Stimulated activated naive CD8-positive, alpha-beta T cell treated with anti-CD3 and anti-CD28 coated beads, Interleukin-15, amount 100 ng/mL, for 72 hours (primary cell): ENCODE results near the gene TENM4.

Source experiments
- ATAC-seq: fragments of 150-1000 bp; cut with Tn5 transposase; 2 replicates; pipeline ENCODE4 v1.10.0; 2021; ENCODE audit warnings: mild to moderate bottlenecking, moderate library complexity
- DNase-seq, 2 donors: peaks; one replicate each; pipeline ENCODE4 v3.0.0; 2021 to 2022
- H3K27ac Mint-ChIP-seq, 2 donors: one replicate each; pipeline ENCODE4 v1.8.0; 2022; ENCODE audit warnings: mild to moderate bottlenecking in 2 of 2, mixed read lengths in 2 of 2, moderate library complexity in 2 of 2
- H3K27me3 Mint-ChIP-seq: one replicate; pipeline ENCODE4 v1.8.0; 2022; ENCODE audit warnings: mixed read lengths
- H3K4me1 Mint-ChIP-seq: one replicate; pipeline ENCODE4 v1.8.0; 2022; ENCODE audit warnings: mild to moderate bottlenecking, mixed read lengths
- H3K4me3 Mint-ChIP-seq, 2 donors: one replicate each; pipeline ENCODE4 v1.8.0; 2022; ENCODE audit warnings: mild to moderate bottlenecking in 2 of 2, mixed read lengths in 2 of 2, moderate library complexity in 1 of 2
- H3K9me3 Mint-ChIP-seq, 2 donors: one replicate each; pipeline ENCODE4 v1.8.0; 2022; ENCODE audit warnings: mixed read lengths in 2 of 2

Gene TENM4

DNA sequence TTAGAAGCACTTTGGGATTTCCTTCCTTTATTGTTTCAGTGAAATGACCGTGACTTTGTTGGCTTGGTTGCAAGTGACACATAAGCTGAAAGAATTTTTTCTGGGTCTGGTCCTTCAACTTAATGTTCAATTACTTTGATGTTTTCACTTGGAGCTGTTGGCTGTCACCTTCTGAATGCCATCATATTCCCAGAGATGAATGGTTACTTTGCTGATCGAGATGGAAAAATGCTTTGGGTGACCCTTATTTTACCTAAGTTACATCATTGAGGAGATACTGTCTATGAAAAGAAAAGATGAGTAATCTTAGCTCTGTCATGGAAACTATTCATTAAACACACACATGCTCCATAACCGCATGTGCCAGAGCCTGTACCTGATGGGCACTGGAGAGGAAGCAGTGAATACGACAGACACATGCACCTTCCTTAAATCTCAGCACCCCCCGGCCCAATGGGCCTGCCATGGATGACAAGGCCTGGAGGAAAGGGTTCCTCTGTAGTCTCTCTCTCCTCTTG, 76.9 kb downstream of the TENM4 start:
- Mint-ChIP-seq H3K9me3 (no peaks in the 10 kb centered on the region), H3K4me1 (no peaks in the 10 kb centered on the region), H3K27ac (no peak overlapping the region), H3K4me3 (no peak overlapping the region), H3K27me3 (no peaks in the 10 kb centered on the region)
- DNase-seq (no peak), ATAC-seq (no peak)

GRCh38 chr11:79363256-79363655, 77.6 kb downstream of the TENM4 start:
- no peak for DNase-seq
- Mint-ChIP-seq H3K27ac (no peak overlapping the region), H3K4me1 (no peaks in the 10 kb centered on the region), H3K4me3 (no peak overlapping the region), H3K27me3 (no peaks in the 10 kb centered on the region), H3K9me3 (no peaks in the 10 kb centered on the region)
- ATAC-seq, result no peak

DNA sequence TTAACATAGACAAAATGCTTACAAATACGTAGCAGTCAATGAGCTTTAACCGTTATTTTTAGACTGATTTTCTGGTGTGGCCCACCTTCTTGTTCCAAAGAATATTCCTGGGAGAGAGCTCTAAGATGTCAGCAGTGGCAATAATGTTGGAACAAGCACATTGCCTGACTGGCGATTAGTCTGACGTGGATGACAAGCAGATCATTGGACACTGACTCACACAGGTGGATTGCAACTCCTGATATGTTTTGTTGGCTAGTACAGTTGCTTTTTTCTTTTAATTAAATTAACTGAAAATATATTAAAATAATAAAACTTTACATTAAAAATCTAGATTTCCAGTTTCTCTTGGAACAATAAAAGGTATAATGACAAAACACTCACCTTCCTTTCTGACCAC, 78.0 kb downstream of the TENM4 start:
- Mint-ChIP-seq H3K4me1 (no peaks in the 10 kb centered on the region), H3K4me3 (no peak overlapping the region), H3K27ac (no peak overlapping the region), H3K27me3 (no peaks in the 10 kb centered on the region), H3K9me3 (no peaks in the 10 kb centered on the region)
- ATAC-seq (no peak), DNase-seq (no peak)

DNA sequence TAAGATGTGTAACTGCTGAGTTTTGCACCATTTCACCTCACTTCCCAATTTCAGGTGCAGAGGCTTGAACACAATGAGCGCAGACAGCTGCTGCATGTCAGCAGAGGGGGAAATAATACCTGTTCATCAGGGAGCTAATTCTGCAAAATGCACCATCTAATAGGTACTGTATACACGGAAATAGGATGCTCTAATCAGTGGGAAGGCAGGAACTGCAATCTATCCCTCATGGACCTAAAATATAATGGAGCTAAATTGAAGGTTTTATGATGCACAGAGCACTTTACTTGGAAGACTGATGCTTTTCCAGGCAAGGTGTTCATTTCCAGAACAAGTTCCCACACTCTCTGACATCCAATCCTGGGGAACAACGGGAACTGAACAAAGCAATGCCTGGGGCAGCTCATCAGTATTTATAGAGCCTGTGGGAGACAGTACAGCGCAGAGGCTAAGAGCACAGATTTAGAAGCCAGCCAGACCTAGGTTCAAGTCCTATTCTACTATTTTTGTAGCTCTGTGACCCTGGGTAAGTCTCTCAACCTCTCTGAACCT, 78.5 kb downstream of the TENM4 start:
- ATAC-seq, result no peak
- DNase-seq, result no peak
- Mint-ChIP-seq H3K27ac (no peak overlapping the region), H3K9me3 (no peaks in the 10 kb centered on the region), H3K27me3 (no peaks in the 10 kb centered on the region), H3K4me1 (no peaks in the 10 kb centered on the region), H3K4me3 (no peak overlapping the region)

GRCh38 chr11:79358258-79358657, 82.6 kb downstream of the TENM4 start:
- Mint-ChIP-seq H3K4me3 (no peak overlapping the region), H3K27me3 (no peaks in the 10 kb centered on the region), H3K9me3 (no peaks in the 10 kb centered on the region), H3K27ac (no peak overlapping the region), H3K4me1 (no peaks in the 10 kb centered on the region)
- no peak for ATAC-seq
- DNase-seq, result no peak

GRCh38 chr11:79353706-79354105, 87.1 kb downstream of the TENM4 start:
- DNase-seq (no peak), ATAC-seq (no peak)
- Mint-ChIP-seq H3K4me3 (no peak overlapping the region), H3K4me1 (no peaks in the 10 kb centered on the region), H3K27me3 (peaks cover 11% of the 10 kb centered on the region), H3K27ac (no peak overlapping the region), H3K9me3 (no peaks in the 10 kb centered on the region)

GRCh38 chr11:79352349-79352703, 88.5 kb downstream of the TENM4 start:
- Mint-ChIP-seq H3K27ac (no peak overlapping the region), H3K27me3 (peaks cover 11% of the 10 kb centered on the region), H3K9me3 (no peaks in the 10 kb centered on the region), H3K4me3 (no peak overlapping the region), H3K4me1 (no peaks in the 10 kb centered on the region)
- DNase-seq, result no peak
- no peak for ATAC-seq

GRCh38 chr11:79348976-79349682, 91.7 kb downstream of the TENM4 start:
- no peak for ATAC-seq
- Mint-ChIP-seq H3K9me3 (peaks cover 0 to 5% of the 10 kb centered on the region in 2 donors), H3K4me3 (no peak overlapping the region), H3K27ac (no peak overlapping the region), H3K27me3 (peaks cover 13% of the 10 kb centered on the region), H3K4me1 (no peaks in the 10 kb centered on the region)
- no peak for DNase-seq

GRCh38 chr11:79346021-79346420, 94.8 kb downstream of the TENM4 start:
- Mint-ChIP-seq H3K9me3 (peaks cover 0 to 5% of the 10 kb centered on the region in 2 donors), H3K4me1 (no peaks in the 10 kb centered on the region)

GRCh38 chr11:79344753-79345294, 96.0 kb downstream of the TENM4 start:
- Mint-ChIP-seq H3K4me3 (no peak overlapping the region), H3K9me3 (peaks cover 0 to 5% of the 10 kb centered on the region in 2 donors), H3K27me3 (peaks cover 8% of the 10 kb centered on the region), H3K27ac (no peak overlapping the region), H3K4me1 (no peaks in the 10 kb centered on the region)
- DNase-seq (no peak), ATAC-seq (no peak)

More at GRCh38 chr11:79346021-79346420, 94.8 kb downstream of the TENM4 start:
- ATAC-seq (no peak), DNase-seq (no peak)
- Mint-ChIP-seq H3K4me3 (no peak overlapping the region), H3K27me3 (peaks cover 8% of the 10 kb centered on the region), H3K27ac (no peak overlapping the region)

GRCh38 chr11:79342686-79343085, 98.1 kb downstream of the TENM4 start:
- DNase-seq (no peak), ATAC-seq (no peak)
- Mint-ChIP-seq H3K27ac (no peak overlapping the region), H3K9me3 (peaks cover 0 to 5% of the 10 kb centered on the region in 2 donors), H3K4me1 (no peaks in the 10 kb centered on the region), H3K27me3 (peaks cover 8% of the 10 kb centered on the region), H3K4me3 (no peak overlapping the region)

DNA sequence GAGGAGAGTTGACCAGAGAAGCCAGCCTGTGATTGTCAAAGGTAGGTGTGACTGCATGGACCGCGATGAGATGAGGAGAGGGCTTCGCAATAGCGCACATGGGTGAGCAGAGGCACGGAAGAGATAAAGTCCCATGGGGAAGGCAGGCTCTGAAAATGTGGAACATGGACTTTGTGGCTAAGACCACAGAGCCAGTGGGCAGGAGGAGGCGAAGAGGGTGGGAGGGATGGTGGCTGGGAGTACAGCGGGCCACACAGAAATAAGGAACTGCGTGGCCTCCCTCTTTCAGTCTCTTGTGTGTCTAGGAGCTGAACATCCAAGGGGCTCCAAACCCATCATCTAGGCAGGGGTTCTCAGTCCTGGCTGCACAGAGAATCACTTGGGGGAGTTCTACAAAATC, 98.6 kb downstream of the TENM4 start:
- H3K27me3 Mint-ChIP-seq, result peaks cover 8% of the 10 kb centered on the region
- H3K4me3 Mint-ChIP-seq, result no peak overlapping the region
- H3K4me1 Mint-ChIP-seq, result no peaks in the 10 kb centered on the region

DNA sequence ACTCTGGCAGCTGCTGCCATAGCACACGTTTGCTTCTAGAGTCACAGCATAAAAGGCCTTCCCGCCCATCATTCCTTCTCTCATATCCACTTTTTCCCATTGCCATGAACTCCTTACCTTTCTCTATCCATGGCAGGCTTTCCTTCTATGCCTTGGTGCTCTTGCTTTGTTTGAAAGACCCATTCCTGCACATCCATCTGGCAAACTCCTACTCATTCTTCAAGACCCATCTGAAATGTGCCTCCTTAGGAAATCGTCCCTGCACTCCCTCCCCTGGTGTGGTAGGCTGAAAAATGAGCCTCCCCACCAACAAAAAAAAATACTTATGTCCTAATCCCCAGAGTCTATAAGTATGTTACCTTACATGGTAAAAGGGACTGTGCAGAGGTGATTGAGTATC, 100.3 kb downstream of the TENM4 start:
- Mint-ChIP-seq H3K9me3 (no peaks in the 10 kb centered on the region), H3K27ac (no peak overlapping the region), H3K4me1 (no peaks in the 10 kb centered on the region), H3K4me3 (no peak overlapping the region), H3K27me3 (peaks cover 8% of the 10 kb centered on the region)
- DNase-seq (no peak), ATAC-seq (no peak)

More for the DNA sequence above, 98.6 kb downstream of the TENM4 start:
- H3K27ac Mint-ChIP-seq, result no peak overlapping the region
- no peak for ATAC-seq
- H3K9me3 Mint-ChIP-seq, result peaks cover 0 to 5% of the 10 kb centered on the region in 2 donors
- DNase-seq, result no peak

GRCh38 chr11:79336797-79337517, 103.9 kb downstream of the TENM4 start:
- ATAC-seq (no peak), DNase-seq (no peak)
- Mint-ChIP-seq H3K27ac (no peak overlapping the region), H3K27me3 (peaks cover 11% of the 10 kb centered on the region), H3K4me3 (no peak overlapping the region), H3K4me1 (no peaks in the 10 kb centered on the region), H3K9me3 (no peaks in the 10 kb centered on the region)

GRCh38 chr11:79335681-79336080, 105.1 kb downstream of the TENM4 start:
- ATAC-seq, result no peak
- H3K27ac Mint-ChIP-seq, result no peak overlapping the region
- no peak overlapping the region for H3K4me3 Mint-ChIP-seq

DNA sequence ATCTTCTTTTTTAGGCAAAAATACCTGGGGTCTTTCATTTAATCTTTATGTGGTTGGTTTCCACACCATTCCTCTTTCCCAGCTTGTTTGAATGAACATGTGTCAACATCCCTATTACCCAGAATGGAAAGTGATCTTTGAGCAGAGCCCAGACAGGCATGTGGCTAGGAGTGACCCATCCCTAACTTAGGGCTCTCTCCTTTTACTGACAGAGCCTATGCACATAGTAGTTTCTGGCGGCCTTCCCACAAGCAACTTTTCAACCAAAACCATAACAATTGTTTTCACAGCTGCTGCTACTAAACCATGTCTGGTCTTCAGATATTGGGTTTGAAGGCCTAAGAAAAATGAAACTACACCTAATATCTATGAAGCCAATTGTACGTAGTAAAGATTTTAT, 107.5 kb downstream of the TENM4 start:
- Mint-ChIP-seq H3K9me3 (no peaks in the 10 kb centered on the region), H3K27ac (no peak overlapping the region), H3K27me3 (peaks cover 11% of the 10 kb centered on the region), H3K4me1 (no peaks in the 10 kb centered on the region), H3K4me3 (no peak overlapping the region)
- no peak for ATAC-seq
- DNase-seq, result no peak

More at GRCh38 chr11:79335681-79336080, 105.1 kb downstream of the TENM4 start:
- Mint-ChIP-seq H3K27me3 (peaks cover 11% of the 10 kb centered on the region), H3K4me1 (no peaks in the 10 kb centered on the region), H3K9me3 (no peaks in the 10 kb centered on the region)
- DNase-seq, result no peak
